T follicular helper cell (primary cell): ENCODE data around the gene FYTTD1.
"Not testable (repeated sequence)": the region's sequence is repeated elsewhere in the genome, so short reads cannot be mapped to it uniquely, and the experiment has no call there.

ENCODE experiments used
- DNase-seq: peaks from one replicate; pipeline ENCODE4 v3.0.0-alpha.2; 2020; ENCODE audit warnings: low read depth
- total RNA-seq, 2 experiments: gene quantifications; one replicate each; lab custom pipeline; 2026; lab: John Stamatoyannopoulos, UW

FYTTD1 gene
- 101 to 128 reads per million in 2 experiments for total RNA-seq

- DNase-seq = peak; percentile 79
These were observed at the start of gene FYTTD1 for GRCh38 chr3:197749601-197750395. Gene FYTTD1, plus strand, starts transcription at chr3:197749883. Its CDS starts 89 bp downstream, at chr3:197749972.

- no peak for DNase-seq
These were observed 49.6 kb upstream of the FYTTD1 start for GRCh38 chr3:197700095-197700494.

GRCh38 chr3:197701841-197702240 is 47.8 kb upstream of the FYTTD1 start:
- no peak for DNase-seq

GRCh38 chr3:197706658-197707057 is 43.0 kb upstream of the FYTTD1 start:
- DNase-seq = no peak

GRCh38 chr3:197709135-197709534 is 40.5 kb upstream of the FYTTD1 start:
- DNase-seq = no peak

- DNase-seq = not testable (repeated sequence)
These were observed 38.7 kb upstream of the FYTTD1 start for GRCh38 chr3:197710965-197711364.

GRCh38 chr3:197711973-197712707 is 37.5 kb upstream of the FYTTD1 start:
- peak; percentile 87 for DNase-seq

- DNase-seq = no peak
These were observed 36.2 kb upstream of the FYTTD1 start for GRCh38 chr3:197713477-197713822.

- no peak for DNase-seq
These were observed 35.4 kb upstream of the FYTTD1 start for GRCh38 chr3:197714251-197714650.

GRCh38 chr3:197718891-197719290 is 30.8 kb upstream of the FYTTD1 start:
- no peak for DNase-seq

GRCh38 chr3:197720694-197721093 is 29.0 kb upstream of the FYTTD1 start:
- DNase-seq = no peak

- DNase-seq = no peak
These were observed 26.9 kb upstream of the FYTTD1 start for GRCh38 chr3:197722734-197723133.

- not testable (repeated sequence) for DNase-seq
These were observed 21.8 kb upstream of the FYTTD1 start for GRCh38 chr3:197727878-197728277.

GRCh38 chr3:197728487-197728886 is 21.2 kb upstream of the FYTTD1 start:
- DNase-seq = no peak

- DNase-seq = no peak
These were observed 19.5 kb upstream of the FYTTD1 start for GRCh38 chr3:197730200-197730599.

GRCh38 chr3:197730770-197731169 is 18.9 kb upstream of the FYTTD1 start:
- not testable (repeated sequence) for DNase-seq

- not testable (repeated sequence) for DNase-seq
These were observed 18.2 kb upstream of the FYTTD1 start for GRCh38 chr3:197731483-197731882.

GRCh38 chr3:197733042-197733441 is 16.6 kb upstream of the FYTTD1 start:
- DNase-seq = no peak

- DNase-seq = no peak
These were observed 14.9 kb upstream of the FYTTD1 start for GRCh38 chr3:197734667-197735318.

- peak; percentile 12 for DNase-seq
These were observed 13.6 kb upstream of the FYTTD1 start for GRCh38 chr3:197736010-197736490.

- DNase-seq = peak; percentile 91
These were observed 13.0 kb upstream of the FYTTD1 start, which contains the start of gene RUBCN for GRCh38 chr3:197736491-197737318. Gene RUBCN, minus strand, starts transcription at chr3:197736904. Its CDS starts 185 bp downstream, at chr3:197736719.

GRCh38 chr3:197737319-197737649 is 12.4 kb upstream of the FYTTD1 start:
- no peak for DNase-seq
